Smooth muscle cell (in vitro differentiated cells): ENCODE data around the gene KRT39. TPM values are rescaled to one million over a fixed set of nuclear protein-coding genes. Genes with fewer than 3 reads are reported as not detected.
"Not testable (repeated sequence)": the region's sequence is repeated elsewhere in the genome, so short reads cannot be mapped to it uniquely, and the experiment has no call there.

Experiments
- DNase-seq: peaks from one replicate; lab custom pipeline; 2025; ENCODE audit not compliant: unreplicated experiment; lab: John Stamatoyannopoulos, UW
- H2AFZ ChIP-seq: fragments of 200-600 bp; sonication (generic); 2 replicates; pipeline ENCODE4 v1.6.0; 2016; ENCODE audit warnings: antibody characterized with exemption, low read depth, mild to moderate bottlenecking
- H3F3A ChIP-seq: fragments of 200-600 bp; sonication (generic); 2 replicates; pipeline ENCODE4 v1.6.0; 2017; ENCODE audit warnings: antibody characterized with exemption, low read depth
- H3K27ac ChIP-seq: fragments of 200-600 bp; sonication (generic); 2 replicates; pipeline ENCODE4 v1.5.1; 2016; ENCODE audit warnings: low read depth, mild to moderate bottlenecking
- H3K27me3 ChIP-seq: fragments of 200-600 bp; sonication (generic); 2 replicates; pipeline ENCODE4 v1.6.1; 2016; ENCODE audit warnings: low read depth, mild to moderate bottlenecking
- H3K36me3 ChIP-seq: fragments of 200-600 bp; sonication (generic); 2 replicates; pipeline ENCODE4 v1.5.1; 2016; ENCODE audit warnings: low read depth
- H3K4me1 ChIP-seq: fragments of 200-600 bp; sonication (generic); 2 replicates; pipeline ENCODE4 v1.5.1; 2016; ENCODE audit warnings: low read depth
- H3K4me2 ChIP-seq: fragments of 200-600 bp; sonication (generic); 2 replicates; pipeline ENCODE4 v1.6.0; 2016; ENCODE audit warnings: mild to moderate bottlenecking
- H3K4me3 ChIP-seq: fragments of 200-600 bp; sonication (generic); 2 replicates; pipeline ENCODE4 v1.5.1; 2016; ENCODE audit warnings: mild to moderate bottlenecking
- H3K79me2 ChIP-seq: fragments of 200-600 bp; sonication (generic); 2 replicates; pipeline ENCODE4 v1.6.0; 2016; ENCODE audit warnings: low read depth, mild to moderate bottlenecking
- H3K9ac ChIP-seq: fragments of 200-600 bp; sonication (generic); 2 replicates; pipeline ENCODE4 v1.6.0; 2016; ENCODE audit warnings: low read depth
- H3K9me3 ChIP-seq: fragments of 200-600 bp; sonication (generic); replicated peaks from 2 replicates; pipeline ENCODE4 v1.5.1; 2016; ENCODE audit warnings: low read depth
- H4K20me1 ChIP-seq: fragments of 200-600 bp; sonication (generic); 2 replicates; pipeline ENCODE4 v1.6.0; 2016; ENCODE audit warnings: low read depth
- WGBS: methylation state at CpG from one replicate; pipeline ENCODE4 v1.1.7; 2016; ENCODE audit warnings: low lambda C conversion rate; 5-methylcytosine and 5-hydroxymethylcytosine counted together
- polyA plus RNA-seq: library from polyadenylated mRNA; unstranded; fragments of >200 nt; fragmentation: Nextera tagmentation; extraction: Ambion mirVana; gene quantifications from 2 replicates; pipeline ENCODE4 v1.2.1, GENCODE V29; 2016
- total RNA-seq: library from RNA; depleted of rRNA; stranded (reverse); fragments of >200 nt; gene quantifications from 2 replicates; pipeline ENCODE4 v1.2.3, GENCODE V29; 2014
- TF ChIP-seq, protein P1 (sequence below): fragments of 200-600 bp; sonication (generic); IDR thresholded peaks from 2 replicates; pipeline ENCODE4 v1.5.1; 2017; ENCODE audit warnings: borderline replicate concordance, mild to moderate bottlenecking, antibody characterized with exemption; ENCODE audit not compliant: insufficient read depth, poor library complexity, severe bottlenecking

KRT39 gene
- total and polyA plus RNA-seq, 2 experiments from 2014 or later, result not detected

DNA sequence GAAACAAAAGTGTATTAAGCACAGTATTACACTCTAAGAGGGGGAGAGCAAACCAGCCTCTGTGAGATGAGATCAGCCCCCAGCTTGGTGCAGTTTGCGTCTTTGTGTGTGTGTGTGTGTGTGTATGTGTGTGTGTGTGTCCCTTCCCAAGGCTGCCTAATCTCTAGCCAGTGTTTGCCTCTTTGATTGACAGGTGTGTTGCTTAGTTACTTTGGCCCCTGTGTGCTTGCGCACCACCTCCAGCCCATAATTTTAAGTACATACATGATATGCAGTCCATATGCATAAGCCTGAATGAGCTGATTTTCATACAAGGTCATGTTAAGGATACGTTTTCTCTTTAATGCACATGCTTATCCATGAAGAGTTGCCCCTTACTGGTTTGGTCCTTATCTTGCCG lies 35.0 kb upstream of the KRT39 start:
- Histone ChIP-seq H3K27me3 (peaks cover 16% of the 10 kb centered on the region), H4K20me1 (no peaks in the 10 kb centered on the region), H3K4me1 (no peaks in the 10 kb centered on the region), H3K79me2 (no peaks in the 10 kb centered on the region), H2AFZ (no peak overlapping the region), H3K9ac (no peak overlapping the region), H3K36me3 (no peaks in the 10 kb centered on the region), H3K27ac (no peak overlapping the region), H3F3A (no peaks in the 10 kb centered on the region), H3K9me3 (no peaks in the 10 kb centered on the region), H3K4me3 (no peak overlapping the region), H3K4me2 (no peak overlapping the region)
- 84% methylated on average over 4 of the region's 4 CpGs for WGBS
- TF ChIP-seq, protein P1, sequence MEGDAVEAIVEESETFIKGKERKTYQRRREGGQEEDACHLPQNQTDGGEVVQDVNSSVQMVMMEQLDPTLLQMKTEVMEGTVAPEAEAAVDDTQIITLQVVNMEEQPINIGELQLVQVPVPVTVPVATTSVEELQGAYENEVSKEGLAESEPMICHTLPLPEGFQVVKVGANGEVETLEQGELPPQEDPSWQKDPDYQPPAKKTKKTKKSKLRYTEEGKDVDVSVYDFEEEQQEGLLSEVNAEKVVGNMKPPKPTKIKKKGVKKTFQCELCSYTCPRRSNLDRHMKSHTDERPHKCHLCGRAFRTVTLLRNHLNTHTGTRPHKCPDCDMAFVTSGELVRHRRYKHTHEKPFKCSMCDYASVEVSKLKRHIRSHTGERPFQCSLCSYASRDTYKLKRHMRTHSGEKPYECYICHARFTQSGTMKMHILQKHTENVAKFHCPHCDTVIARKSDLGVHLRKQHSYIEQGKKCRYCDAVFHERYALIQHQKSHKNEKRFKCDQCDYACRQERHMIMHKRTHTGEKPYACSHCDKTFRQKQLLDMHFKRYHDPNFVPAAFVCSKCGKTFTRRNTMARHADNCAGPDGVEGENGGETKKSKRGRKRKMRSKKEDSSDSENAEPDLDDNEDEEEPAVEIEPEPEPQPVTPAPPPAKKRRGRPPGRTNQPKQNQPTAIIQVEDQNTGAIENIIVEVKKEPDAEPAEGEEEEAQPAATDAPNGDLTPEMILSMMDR, result no peak
- DNase-seq, result no peak

DNA sequence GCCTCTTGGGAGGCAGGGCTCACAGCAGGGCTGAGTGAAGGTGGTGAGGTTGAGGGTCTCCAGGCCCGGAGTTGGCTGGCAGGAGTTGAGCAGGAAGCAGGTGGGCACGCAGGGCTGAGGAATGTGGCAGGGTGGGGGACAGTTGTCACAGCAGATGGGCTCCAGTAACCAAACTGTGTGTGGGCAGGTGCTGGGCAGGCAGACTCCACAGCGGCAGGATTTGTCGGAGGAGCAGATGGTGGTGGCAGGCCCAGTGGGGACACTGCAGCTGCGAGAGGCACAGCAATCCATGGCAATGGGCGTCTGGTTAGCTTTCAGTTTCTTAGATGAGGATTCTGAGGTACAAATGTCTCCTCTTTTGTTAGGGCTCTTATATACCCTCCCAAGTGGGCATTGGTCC lies 32.8 kb upstream of the KRT39 start, which contains the start of gene KRTAP3-2:
KRTAP3-2 (minus strand) TSS at position 344 of the 400 bp plus-strand sequence; CDS start at position 291, 53 bp downstream.
- not testable (repeated sequence) for H4K20me1 ChIP-seq, H3K9me3 ChIP-seq, H3K27ac ChIP-seq, H2AFZ ChIP-seq, H3K9ac ChIP-seq, H3K4me2 ChIP-seq, H3K36me3 ChIP-seq, H3K79me2 ChIP-seq, H3K4me3 ChIP-seq, H3F3A ChIP-seq, DNase-seq, H3K4me1 ChIP-seq
- WGBS, result 90% methylated on average over 6 of the region's 6 CpGs
- peaks cover 22% of the 10 kb centered on the region for H3K27me3 ChIP-seq

DNA sequence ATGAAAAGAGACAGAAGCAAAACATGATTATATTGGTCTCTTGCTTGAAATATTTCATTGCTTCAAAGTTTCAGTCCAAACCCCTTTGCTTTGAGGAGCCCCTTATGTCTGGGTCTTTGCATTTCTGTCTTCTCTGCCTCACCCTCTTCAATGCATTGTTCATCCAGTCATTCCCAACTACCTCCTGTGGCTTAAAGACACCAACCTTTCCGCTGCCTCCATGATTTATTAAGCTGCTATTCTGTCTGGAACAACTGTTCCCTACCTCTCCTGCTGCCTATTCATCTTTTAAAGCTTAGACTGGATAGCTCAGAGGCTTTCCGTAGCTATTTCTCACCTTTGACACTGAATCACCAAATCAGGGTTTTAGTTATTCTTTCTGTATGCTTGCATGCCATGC lies 30.6 kb upstream of the KRT39 start:
- WGBS, result 77% methylated on average over 2 of the region's 2 CpGs
- no peak for DNase-seq
- Histone ChIP-seq H3F3A (no peaks in the 10 kb centered on the region), H3K27ac (no peak overlapping the region), H3K36me3 (no peaks in the 10 kb centered on the region), H3K9ac (no peak overlapping the region), H3K4me3 (no peak overlapping the region), H4K20me1 (no peaks in the 10 kb centered on the region), H3K4me2 (no peak overlapping the region), H3K79me2 (no peaks in the 10 kb centered on the region), H3K9me3 (no peaks in the 10 kb centered on the region), H2AFZ (no peak overlapping the region), H3K27me3 (peaks cover 19% of the 10 kb centered on the region), H3K4me1 (no peaks in the 10 kb centered on the region)
- TF ChIP-seq, protein P1, result no peak

DNA sequence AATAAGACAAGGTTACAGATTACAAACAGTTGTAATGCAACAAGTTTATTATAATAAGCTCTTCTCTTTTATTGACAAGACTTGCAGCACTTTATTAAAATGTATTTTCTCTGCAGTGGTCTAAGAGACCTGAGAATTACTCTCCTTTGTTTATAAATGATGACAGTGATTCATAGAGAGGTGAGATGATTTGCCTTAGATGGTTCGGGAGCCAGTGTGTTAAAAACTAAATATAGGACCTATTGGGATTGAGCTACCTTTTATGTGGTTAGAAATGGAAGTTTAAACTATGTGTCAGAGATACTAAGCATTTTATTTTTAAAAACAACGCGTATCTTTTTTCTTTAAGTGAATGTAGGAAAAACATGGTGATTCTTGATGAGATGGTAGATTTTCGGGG lies 30.1 kb upstream of the KRT39 start:
- Histone ChIP-seq H3K9ac (no peak overlapping the region), H3K36me3 (no peaks in the 10 kb centered on the region), H2AFZ (no peak overlapping the region), H4K20me1 (no peaks in the 10 kb centered on the region), H3K27me3 (peaks cover 19% of the 10 kb centered on the region), H3K79me2 (no peaks in the 10 kb centered on the region), H3K4me3 (no peak overlapping the region), H3F3A (no peaks in the 10 kb centered on the region), H3K4me1 (no peaks in the 10 kb centered on the region), H3K27ac (no peak overlapping the region), H3K4me2 (no peak overlapping the region), H3K9me3 (no peaks in the 10 kb centered on the region)
- DNase-seq, result no peak
- TF ChIP-seq, protein P1, result no peak
- 73% methylated on average over 4 of the region's 4 CpGs for WGBS
